Muscle layer of duodenum (tissue), 2 donors: ENCODE data around the gene NOPCHAP1.

ENCODE experiments used
- H3K27ac ChIP-seq: one replicate; pipeline ENCODE4 v1.7.0; 2013; ENCODE audit warnings: mild to moderate bottlenecking, low read length
- H3K27me3 ChIP-seq: one replicate; pipeline ENCODE4 v1.7.0; 2013; ENCODE audit warnings: low read depth, mild to moderate bottlenecking, control low read depth, low read length
- H3K36me3 ChIP-seq, 2 donors: one replicate each; pipeline ENCODE4 v1.7.0; 2013; ENCODE audit warnings: low read length in 2 of 2, control low read depth in 1 of 2, mild to moderate bottlenecking in 1 of 2; ENCODE audit not compliant: insufficient read depth in 2 of 2, control insufficient read depth in 1 of 2
- H3K4me1 ChIP-seq, 2 donors: one replicate each; pipeline ENCODE4 v1.7.0; 2013; ENCODE audit warnings: low read length in 2 of 2, mild to moderate bottlenecking in 2 of 2, control low read depth in 1 of 2, moderate library complexity in 1 of 2; ENCODE audit not compliant: insufficient read depth in 2 of 2, control insufficient read depth in 1 of 2
- H3K4me3 ChIP-seq, 2 donors: one replicate each; pipeline ENCODE4 v1.7.0; 2013; ENCODE audit warnings: low read length in 2 of 2, low read depth in 1 of 2, mild to moderate bottlenecking in 1 of 2
- H3K9me3 ChIP-seq, 2 donors: one replicate each; pipeline ENCODE4 v1.7.0; 2013; ENCODE audit warnings: low read length in 2 of 2, control low read depth in 1 of 2, mild to moderate bottlenecking in 1 of 2; ENCODE audit not compliant: control insufficient read depth in 1 of 2
- donor health status: healthy.

NOPCHAP1 gene

DNA sequence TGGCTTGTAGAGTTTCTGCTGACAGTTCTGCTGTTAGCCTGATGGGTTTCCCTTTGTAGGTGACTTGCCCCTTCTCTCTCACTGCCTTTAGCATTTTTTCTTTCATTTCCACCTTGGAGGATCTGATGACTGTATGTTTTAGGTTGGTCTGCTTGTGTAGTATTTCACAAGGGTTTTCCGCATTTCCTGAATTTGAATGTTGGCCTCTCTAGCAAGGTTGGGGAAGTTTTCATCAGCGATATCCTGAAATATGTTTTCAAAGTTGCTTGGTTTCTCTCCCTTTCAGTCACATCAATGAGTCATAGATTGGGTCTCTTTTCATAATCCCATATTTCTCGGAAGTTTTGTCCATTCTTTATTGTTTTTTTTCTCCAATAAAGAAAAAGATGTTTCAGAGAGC lies 11.4 kb downstream of the NOPCHAP1 start:
- no peak overlapping the region for H3K27ac ChIP-seq
- H3K36me3 ChIP-seq, result peaks cover 28 to 42% of the 10 kb centered on the region in 2 donors

DNA sequence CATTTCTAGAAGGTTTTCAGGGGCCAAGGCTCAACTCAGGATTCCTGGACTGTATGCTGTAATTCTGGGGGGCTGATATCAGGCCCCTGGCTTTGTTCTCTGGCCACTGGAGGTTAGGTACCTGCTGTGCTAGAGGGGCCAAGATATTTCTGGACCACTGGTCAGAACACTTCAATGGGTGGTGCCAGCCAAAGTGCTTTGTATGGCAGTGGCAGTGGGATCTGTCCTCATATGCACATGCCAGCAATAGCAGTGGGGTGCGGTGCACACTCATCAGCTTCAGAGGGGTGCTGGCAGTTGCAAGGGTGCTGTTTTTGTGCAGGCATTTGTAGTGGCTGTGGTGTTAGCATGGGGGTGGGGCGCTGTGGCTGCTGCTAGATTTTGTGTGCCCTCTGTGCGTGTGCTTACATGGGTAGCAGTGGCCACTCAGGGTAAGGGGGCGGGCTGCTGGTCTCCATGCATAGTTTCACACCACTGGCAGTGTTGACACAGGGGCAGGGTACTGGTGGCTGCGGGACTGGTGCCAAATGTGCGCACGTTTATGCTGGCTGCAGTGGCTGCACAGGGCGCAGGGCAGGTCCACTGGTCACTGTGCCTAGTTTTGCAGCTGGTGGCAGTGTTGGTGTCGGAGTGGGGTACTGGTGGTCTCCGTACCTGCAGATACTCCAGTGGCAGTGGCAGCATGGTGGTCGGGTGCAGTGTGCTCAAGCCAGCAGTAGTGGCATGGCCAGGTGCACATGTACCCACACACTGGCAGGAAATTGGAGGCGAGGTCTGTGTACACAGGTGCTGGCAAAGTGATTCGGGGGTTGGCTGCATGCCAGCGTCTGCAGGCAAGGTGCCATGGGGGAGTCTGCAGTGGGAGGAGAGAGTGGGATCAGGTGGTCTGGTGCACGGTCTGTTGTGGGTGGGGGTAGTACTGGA lies 12.6 kb downstream of the NOPCHAP1 start:
- H3K36me3 ChIP-seq, result peaks cover 20 to 43% of the 10 kb centered on the region in 2 donors
- no peak overlapping the region for H3K4me3 ChIP-seq
- H3K27me3 ChIP-seq, result no peaks in the 10 kb centered on the region
- no peak overlapping the region for H3K27ac ChIP-seq
- H3K9me3 ChIP-seq, result no peaks in the 10 kb centered on the region
- no peaks in the 10 kb centered on the region for H3K4me1 ChIP-seq

More for the DNA sequence above, 11.4 kb downstream of the NOPCHAP1 start:
- H3K27me3 ChIP-seq, result no peaks in the 10 kb centered on the region
- H3K4me1 ChIP-seq, result no peaks in the 10 kb centered on the region
- no peak overlapping the region for H3K4me3 ChIP-seq
- no peaks in the 10 kb centered on the region for H3K9me3 ChIP-seq

DNA sequence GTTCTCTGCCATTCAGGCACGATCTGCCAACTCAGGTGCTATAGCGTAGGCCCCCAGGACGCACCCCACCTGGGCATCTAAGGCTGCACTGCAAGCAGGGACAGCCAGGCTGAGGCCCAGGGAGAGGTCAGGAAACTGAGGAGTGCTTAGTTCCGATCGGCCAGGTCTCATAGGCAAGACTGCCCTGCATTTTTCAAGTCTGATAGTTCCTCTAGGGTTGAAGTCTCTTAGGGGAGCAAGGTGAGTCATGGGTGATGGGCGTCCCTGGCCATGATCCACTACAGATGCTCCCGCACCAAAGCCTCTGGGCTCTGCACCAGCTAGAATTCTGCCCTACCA lies 13.2 kb downstream of the NOPCHAP1 start:
- no peaks in the 10 kb centered on the region for H3K27me3 ChIP-seq
- no peaks in the 10 kb centered on the region for H3K4me1 ChIP-seq
- H3K27ac ChIP-seq, result no peak overlapping the region
- no peaks in the 10 kb centered on the region for H3K9me3 ChIP-seq
- H3K4me3 ChIP-seq, result no peak overlapping the region
- peaks cover 18 to 41% of the 10 kb centered on the region in 2 donors for H3K36me3 ChIP-seq

DNA sequence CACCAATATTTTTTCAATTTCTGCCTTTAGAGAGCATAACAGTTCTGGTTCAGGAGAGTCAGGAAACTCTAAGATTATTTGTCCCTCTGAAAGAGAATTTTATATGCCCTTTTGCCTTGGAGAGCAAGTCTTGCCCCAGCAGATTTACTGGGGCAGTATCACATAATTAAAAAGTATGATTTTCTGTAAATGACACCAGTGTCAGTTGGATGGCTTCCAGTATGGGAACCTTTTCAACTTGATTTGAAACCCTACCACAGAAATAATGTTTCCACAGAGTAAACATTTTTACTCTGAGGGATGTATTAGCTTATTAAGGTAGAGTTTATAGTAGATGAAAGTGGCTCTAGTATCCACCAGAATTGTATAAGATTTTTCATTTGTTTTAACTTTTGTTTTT lies 15.4 kb downstream of the NOPCHAP1 start:
- no peak overlapping the region for H3K4me3 ChIP-seq
- no peaks in the 10 kb centered on the region for H3K27me3 ChIP-seq
- no peak overlapping the region for H3K27ac ChIP-seq
- no peaks in the 10 kb centered on the region for H3K9me3 ChIP-seq
- peaks cover 6 to 44% of the 10 kb centered on the region in 2 donors for H3K36me3 ChIP-seq
- H3K4me1 ChIP-seq, result no peaks in the 10 kb centered on the region

DNA sequence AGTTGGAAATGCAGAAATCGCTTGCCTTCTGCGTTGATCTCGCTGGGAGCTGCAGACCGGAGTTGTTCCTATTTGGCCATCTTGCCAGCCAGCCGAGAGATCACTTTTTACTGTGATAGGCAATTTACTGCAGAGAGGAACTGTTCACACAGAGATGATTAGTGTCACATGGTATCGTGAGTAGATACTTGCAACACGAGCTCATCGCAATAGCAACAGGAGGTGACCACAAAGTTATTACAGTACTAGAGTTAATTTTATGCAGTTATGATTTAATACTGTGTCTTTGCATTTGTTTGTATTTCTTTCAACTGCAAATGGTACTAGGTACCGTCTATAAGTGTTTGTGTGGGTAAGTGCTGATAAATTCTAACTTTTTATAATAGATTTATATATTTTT lies 27.8 kb downstream of the NOPCHAP1 start:
- Histone ChIP-seq H3K4me1 (no peaks in the 10 kb centered on the region), H3K4me3 (no peak overlapping the region), H3K27me3 (no peaks in the 10 kb centered on the region), H3K27ac (no peak overlapping the region), H3K9me3 (no peaks in the 10 kb centered on the region), H3K36me3 (peaks cover 3 to 17% of the 10 kb centered on the region in 2 donors)

DNA sequence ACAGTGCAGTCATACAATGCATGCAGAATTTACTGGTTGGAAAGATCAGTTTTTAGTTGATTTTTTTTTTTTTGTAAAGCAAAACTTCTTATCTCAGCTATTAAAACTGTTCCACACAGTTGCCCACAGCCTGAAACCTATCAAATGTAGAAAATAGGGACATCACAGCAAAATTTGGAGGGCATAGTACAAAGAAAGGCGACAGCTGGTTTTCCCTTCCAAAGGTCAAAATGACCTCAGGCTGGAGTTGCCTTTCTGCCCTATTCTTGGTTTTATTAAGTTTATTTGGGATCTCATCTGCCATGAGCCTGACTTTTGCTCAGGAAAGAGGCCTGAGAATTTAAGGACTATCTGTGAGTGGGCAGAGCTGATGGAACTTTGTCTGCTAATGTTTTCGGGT lies 28.5 kb downstream of the NOPCHAP1 start:
- no peaks in the 10 kb centered on the region for H3K4me1 ChIP-seq
- H3K9me3 ChIP-seq, result no peaks in the 10 kb centered on the region
- H3K36me3 ChIP-seq, result peaks cover 3 to 17% of the 10 kb centered on the region in 2 donors
- H3K27ac ChIP-seq, result no peak overlapping the region
- H3K27me3 ChIP-seq, result no peaks in the 10 kb centered on the region
- H3K4me3 ChIP-seq, result no peak overlapping the region

DNA sequence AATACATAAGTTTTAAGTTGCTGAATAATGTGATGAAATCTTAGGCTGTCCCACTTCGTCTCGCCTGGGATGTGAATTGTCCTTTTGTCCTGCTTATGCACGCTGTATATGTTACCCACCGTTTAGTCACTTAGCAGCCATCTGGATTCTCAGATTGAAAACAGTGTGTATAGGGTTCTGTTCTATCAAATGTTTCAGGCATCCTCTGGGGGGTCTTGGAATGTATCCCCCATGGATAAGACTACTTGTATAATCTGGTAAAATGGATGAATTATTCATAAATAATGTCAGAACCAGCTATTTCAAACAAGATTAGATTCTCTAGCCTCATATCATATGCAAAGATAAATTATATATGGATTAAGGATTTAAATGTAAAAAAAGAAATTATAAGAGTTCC lies 29.4 kb downstream of the NOPCHAP1 start:
- Histone ChIP-seq H3K36me3 (peaks cover 3 to 17% of the 10 kb centered on the region in 2 donors), H3K9me3 (no peaks in the 10 kb centered on the region)

DNA sequence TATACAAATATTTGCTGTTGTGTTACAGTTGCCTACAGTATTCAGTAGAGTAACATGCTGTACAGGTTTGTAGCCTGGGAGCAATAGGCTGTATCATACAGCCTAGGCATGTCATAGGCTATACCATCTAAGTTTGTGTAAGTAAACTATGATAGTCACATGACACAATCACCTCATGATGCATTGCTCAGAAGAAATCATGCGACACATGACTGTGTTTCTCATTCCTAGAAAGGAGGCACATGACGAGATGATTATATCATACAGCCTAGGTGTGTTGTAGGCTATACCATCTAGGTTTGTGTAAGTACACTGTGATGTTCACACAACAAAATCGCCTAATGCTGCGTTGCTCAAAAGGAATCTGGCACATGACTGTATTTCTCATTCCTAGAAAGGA lies 31.9 kb downstream of the NOPCHAP1 start:
- peaks cover 3 to 12% of the 10 kb centered on the region in 2 donors for H3K36me3 ChIP-seq
- no peaks in the 10 kb centered on the region for H3K4me1 ChIP-seq
- H3K27ac ChIP-seq, result no peak overlapping the region
- H3K27me3 ChIP-seq, result no peaks in the 10 kb centered on the region
- H3K9me3 ChIP-seq, result no peaks in the 10 kb centered on the region
- no peak overlapping the region for H3K4me3 ChIP-seq

More for the DNA sequence above, 29.4 kb downstream of the NOPCHAP1 start:
- Histone ChIP-seq H3K27ac (no peak overlapping the region), H3K4me1 (no peaks in the 10 kb centered on the region), H3K27me3 (no peaks in the 10 kb centered on the region), H3K4me3 (no peak overlapping the region)

DNA sequence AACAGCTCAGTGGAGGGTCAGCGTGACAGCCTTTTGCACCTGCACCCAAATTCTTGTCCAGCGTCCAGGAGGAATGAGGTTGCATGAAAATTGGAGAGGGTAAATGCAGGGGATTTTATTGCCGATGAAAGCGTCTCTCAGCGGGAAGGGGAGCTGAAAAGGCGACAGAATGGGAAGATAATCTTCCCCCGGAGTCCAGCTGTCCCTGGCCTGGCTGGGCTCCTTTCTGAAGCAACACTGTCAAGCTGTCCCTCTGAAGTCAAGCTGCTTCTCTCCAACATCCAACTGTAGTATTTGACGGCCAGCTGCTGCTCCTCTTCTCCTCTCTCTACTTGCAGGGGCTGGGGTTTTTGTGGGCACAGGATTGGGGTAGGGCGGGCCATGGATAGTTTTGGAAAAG lies 32.7 kb downstream of the NOPCHAP1 start:
- H3K9me3 ChIP-seq, result no peaks in the 10 kb centered on the region
- no peaks in the 10 kb centered on the region for H3K4me1 ChIP-seq
- H3K27me3 ChIP-seq, result no peaks in the 10 kb centered on the region
- peaks cover 3 to 9% of the 10 kb centered on the region in 2 donors for H3K36me3 ChIP-seq
- H3K27ac ChIP-seq, result no peak overlapping the region
- no peak overlapping the region for H3K4me3 ChIP-seq

DNA sequence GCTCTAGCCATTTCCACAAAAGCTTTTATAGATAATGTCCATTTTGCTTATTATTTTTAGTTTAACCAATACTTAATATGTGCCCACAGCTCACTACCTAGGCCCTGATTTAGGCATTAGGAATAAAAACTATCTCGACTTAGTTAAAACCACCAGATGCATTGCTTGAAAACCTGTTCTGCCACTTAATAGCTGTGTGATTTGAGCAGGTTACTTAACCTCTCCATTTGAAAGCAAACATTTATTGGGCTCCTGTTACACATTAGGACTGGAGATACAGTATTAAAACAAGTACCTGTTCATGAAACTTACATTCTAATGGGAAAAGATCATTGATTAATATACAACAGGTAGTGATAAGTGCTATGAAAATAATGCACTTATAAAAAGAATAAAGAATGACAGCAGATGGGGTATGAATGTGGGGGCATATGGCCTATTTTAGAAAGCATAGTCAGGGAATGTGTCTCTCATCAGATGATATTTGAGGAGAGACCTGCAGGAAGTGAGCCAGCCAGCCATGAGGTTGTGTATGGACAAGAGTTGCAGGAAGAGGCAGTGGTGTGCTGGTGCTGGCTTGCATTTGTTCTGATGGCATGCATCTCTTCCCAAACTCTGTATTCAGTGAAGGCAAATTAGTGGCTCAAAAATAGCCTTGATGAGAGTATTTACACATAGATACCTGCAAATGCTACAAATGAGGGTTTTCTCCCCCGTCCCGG lies 34.3 kb downstream of the NOPCHAP1 start:
- Histone ChIP-seq H3K9me3 (no peaks in the 10 kb centered on the region), H3K27ac (no peak overlapping the region), H3K4me3 (no peak overlapping the region), H3K4me1 (peaks cover 0 to 7% of the 10 kb centered on the region in 2 donors), H3K27me3 (no peaks in the 10 kb centered on the region), H3K36me3 (peaks cover 3 to 9% of the 10 kb centered on the region in 2 donors)

DNA sequence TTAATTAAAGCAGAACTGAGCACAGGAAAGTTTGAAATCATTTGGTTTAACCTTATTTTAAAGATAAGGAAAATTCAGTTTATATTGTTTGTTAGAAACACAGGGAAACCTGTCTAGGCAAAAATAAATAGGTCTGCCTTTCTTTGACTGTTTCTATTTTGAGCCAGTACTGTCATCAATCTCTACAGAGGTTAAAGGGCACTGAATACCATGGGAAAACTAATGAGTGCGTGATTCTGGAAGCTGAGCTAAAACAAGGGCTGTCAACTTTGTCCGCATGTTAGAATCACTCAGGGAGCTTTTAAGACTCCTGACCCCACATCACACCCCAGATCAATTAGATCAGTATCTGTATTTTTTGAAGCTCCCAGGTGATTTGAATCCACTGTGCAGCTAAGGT lies 38.8 kb downstream of the NOPCHAP1 start:
- Histone ChIP-seq H3K4me3 (no peak overlapping the region), H3K27ac (no peak overlapping the region), H3K9me3 (no peaks in the 10 kb centered on the region), H3K4me1 (peaks cover 10 to 28% of the 10 kb centered on the region in 2 donors), H3K36me3 (peaks cover 0 to 6% of the 10 kb centered on the region in 2 donors), H3K27me3 (no peaks in the 10 kb centered on the region)
